ENCODE results near the gene KCNIP1. TPM values are rescaled to one million over a fixed set of nuclear protein-coding genes. Genes with fewer than 3 reads are reported as not detected.

The KCNIP1 gene
- total RNA-seq, 2 donors from 2014 or later = 1.6 to 13.5 TPM

DNA sequence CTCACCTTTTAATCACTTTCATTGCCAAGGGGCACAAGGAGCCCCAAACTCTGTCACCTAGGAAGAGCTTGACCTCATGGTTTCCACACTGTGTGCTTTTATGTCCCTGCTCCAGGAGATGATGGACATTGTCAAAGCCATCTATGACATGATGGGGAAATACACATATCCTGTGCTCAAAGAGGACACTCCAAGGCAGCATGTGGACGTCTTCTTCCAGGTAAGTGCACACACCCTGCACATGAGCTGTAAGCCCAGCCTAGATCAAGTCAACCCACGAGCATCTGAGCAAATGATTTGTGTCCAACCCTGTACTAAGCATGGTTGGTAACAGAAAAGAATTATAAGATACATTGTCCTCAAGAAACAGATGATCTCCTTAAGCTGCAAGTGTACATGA lies 228.9 kb downstream of the KCNIP1 start:
- Histone ChIP-seq H3K36me3 (no peaks in the 10 kb centered on the region), H3K9me3 (no peaks in the 10 kb centered on the region), H3K27me3 (replicated peaks; ENCODE audit: insufficient read depth) (no peaks in the 10 kb centered on the region), H3K4me3 (no peak overlapping the region), H3K4me1 (replicated peaks) (no peaks in the 10 kb centered on the region), H3K27ac (no peak overlapping the region)
- intact Hi-C loops (cut with DNase I) = no loop called here
- TF ChIP-seq POLR2A (IDR thresholded peaks at IDR 0.05) (no peak), POLR2AphosphoS5 (IDR thresholded peaks at IDR 0.05) (no peak)
- TF ChIP-seq, protein P1, sequence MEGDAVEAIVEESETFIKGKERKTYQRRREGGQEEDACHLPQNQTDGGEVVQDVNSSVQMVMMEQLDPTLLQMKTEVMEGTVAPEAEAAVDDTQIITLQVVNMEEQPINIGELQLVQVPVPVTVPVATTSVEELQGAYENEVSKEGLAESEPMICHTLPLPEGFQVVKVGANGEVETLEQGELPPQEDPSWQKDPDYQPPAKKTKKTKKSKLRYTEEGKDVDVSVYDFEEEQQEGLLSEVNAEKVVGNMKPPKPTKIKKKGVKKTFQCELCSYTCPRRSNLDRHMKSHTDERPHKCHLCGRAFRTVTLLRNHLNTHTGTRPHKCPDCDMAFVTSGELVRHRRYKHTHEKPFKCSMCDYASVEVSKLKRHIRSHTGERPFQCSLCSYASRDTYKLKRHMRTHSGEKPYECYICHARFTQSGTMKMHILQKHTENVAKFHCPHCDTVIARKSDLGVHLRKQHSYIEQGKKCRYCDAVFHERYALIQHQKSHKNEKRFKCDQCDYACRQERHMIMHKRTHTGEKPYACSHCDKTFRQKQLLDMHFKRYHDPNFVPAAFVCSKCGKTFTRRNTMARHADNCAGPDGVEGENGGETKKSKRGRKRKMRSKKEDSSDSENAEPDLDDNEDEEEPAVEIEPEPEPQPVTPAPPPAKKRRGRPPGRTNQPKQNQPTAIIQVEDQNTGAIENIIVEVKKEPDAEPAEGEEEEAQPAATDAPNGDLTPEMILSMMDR (IDR thresholded peaks at IDR 0.05) = no peak
- no peak for DNase-seq (ENCODE audit: low spot score)
- 76% methylated on average over 2 of the region's 2 CpGs for WGBS

DNA sequence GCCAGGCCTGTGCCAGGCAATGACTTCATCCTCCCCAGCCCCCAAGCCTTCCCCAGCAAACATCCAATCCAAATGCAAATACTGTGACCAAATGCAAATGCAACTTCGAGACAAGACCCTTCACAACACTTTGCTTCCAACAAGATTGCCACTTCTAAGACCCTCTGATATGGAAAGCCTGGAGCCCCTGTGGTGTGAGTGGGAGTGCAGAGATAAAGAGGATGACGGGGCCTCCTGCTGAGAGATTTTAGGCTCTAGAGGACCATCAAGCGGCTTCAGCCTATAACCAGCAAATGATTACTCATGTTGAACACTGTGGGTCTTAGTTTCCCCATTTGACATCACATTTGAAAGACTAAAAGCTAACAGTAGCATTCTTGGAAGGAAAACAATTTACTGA lies 233.1 kb downstream of the KCNIP1 start:
- Histone ChIP-seq H3K4me1 (replicated peaks) (no peaks in the 10 kb centered on the region), H3K4me3 (no peak overlapping the region), H3K9me3 (no peaks in the 10 kb centered on the region), H3K27me3 (replicated peaks; ENCODE audit: insufficient read depth) (no peaks in the 10 kb centered on the region), H3K27ac (no peak overlapping the region), H3K36me3 (no peaks in the 10 kb centered on the region)
- TF ChIP-seq, protein P1 (IDR thresholded peaks at IDR 0.05) = no peak
- TF ChIP-seq POLR2AphosphoS5 (IDR thresholded peaks at IDR 0.05) = no peak
- no peak for TF ChIP-seq POLR2A (IDR thresholded peaks at IDR 0.05)
- DNase-seq (ENCODE audit: low spot score) = no peak
- WGBS = 68% methylated on average over 3 of the region's 3 CpGs
- intact Hi-C loops (cut with DNase I) = no loop called here

DNA sequence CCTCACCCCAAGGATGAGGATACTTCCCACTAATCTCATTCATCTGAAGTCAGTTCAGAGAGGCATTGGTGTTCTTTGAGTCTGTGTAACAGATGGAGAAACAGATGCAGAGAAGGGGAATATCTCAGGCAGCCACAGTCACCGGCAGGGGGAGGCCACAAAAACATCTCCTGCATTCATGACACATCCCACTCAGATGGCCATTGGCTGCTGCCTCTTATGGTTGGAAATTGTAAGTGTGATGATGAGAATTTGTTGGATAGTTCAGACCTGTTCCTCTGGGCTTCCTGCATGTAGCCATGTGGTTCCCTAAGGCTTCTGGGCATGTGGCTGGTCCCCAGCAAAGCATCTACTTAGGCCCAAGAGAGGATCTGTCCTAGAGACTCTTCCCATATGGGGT lies 233.8 kb downstream of the KCNIP1 start:
- DNase-seq (ENCODE audit: low spot score) = no peak
- Histone ChIP-seq H3K27me3 (replicated peaks; ENCODE audit: insufficient read depth) (no peaks in the 10 kb centered on the region), H3K27ac (no peak overlapping the region), H3K36me3 (no peaks in the 10 kb centered on the region), H3K4me3 (no peak overlapping the region), H3K4me1 (replicated peaks) (no peaks in the 10 kb centered on the region), H3K9me3 (no peaks in the 10 kb centered on the region)
- intact Hi-C loops (cut with DNase I) = no loop called here
- WGBS = 100% methylated on average over 1 of the region's 1 CpG
- TF ChIP-seq, protein P1 (IDR thresholded peaks at IDR 0.05) = no peak
- TF ChIP-seq POLR2AphosphoS5 (IDR thresholded peaks at IDR 0.05) = no peak
- no peak for TF ChIP-seq POLR2A (IDR thresholded peaks at IDR 0.05)

DNA sequence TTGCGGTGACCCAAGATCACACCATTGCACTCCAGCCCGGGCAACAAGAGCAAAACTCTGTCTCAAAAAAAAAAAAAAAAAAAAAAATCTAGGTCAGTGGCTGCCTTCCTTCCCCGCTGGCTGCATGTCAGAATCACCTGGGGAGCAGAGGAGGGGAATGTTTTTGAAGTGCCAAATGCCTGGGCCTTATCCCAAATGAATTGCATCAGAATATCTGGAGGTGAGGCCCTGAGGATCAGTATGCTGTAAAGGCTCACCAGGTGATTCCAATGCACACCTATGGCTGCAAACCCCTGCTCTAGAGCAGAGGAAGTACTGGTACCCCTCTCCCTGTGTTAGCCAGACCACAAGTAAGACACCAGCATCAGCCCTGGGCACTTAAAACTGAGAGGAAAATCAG lies 235.0 kb downstream of the KCNIP1 start:
- no peaks in the 10 kb centered on the region for H3K9me3 ChIP-seq
- no peaks in the 10 kb centered on the region for H3K4me1 ChIP-seq (replicated peaks)
- no peaks in the 10 kb centered on the region for H3K27me3 ChIP-seq (replicated peaks; ENCODE audit: insufficient read depth)
- DNase-seq (ENCODE audit: low spot score) = no peak
- TF ChIP-seq POLR2A (IDR thresholded peaks at IDR 0.05) = no peak
- TF ChIP-seq, protein P1 (IDR thresholded peaks at IDR 0.05) = no peak
- no peak for TF ChIP-seq POLR2AphosphoS5 (IDR thresholded peaks at IDR 0.05)
- WGBS = 48% methylated on average over 3 of the region's 3 CpGs
- no peak overlapping the region for H3K4me3 ChIP-seq
- intact Hi-C loops (cut with DNase I) = no loop called here
- no peak overlapping the region for H3K27ac ChIP-seq
- H3K36me3 ChIP-seq = no peaks in the 10 kb centered on the region

DNA sequence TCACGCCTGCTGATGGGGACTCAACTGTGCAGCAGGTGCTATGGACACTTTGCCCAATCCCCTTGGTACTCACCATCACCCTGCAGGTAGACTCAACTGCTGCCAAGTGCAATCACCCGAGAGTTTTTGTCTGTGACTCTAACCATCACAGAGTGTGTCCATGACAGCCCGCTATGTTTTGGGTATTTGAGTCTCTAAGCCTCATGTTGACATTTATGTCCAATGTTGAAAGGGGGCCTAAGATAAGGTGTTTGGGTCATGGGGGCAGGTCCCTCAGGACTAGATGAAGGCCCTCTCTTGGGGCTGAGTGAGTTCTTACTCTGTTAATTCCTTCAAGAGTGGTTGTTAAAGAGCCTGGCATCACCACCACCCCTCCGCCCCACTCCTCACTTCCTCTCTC lies 235.6 kb downstream of the KCNIP1 start:
- DNase-seq (ENCODE audit: low spot score) = no peak
- intact Hi-C loops (cut with DNase I) = no loop called here
- no peaks in the 10 kb centered on the region for H3K4me1 ChIP-seq (replicated peaks)
- H3K9me3 ChIP-seq = no peaks in the 10 kb centered on the region
- 96% methylated on average over 4 of the region's 4 CpGs for WGBS
- no peaks in the 10 kb centered on the region for H3K27me3 ChIP-seq (replicated peaks; ENCODE audit: insufficient read depth)
- H3K36me3 ChIP-seq = no peaks in the 10 kb centered on the region
- no peak overlapping the region for H3K4me3 ChIP-seq
- TF ChIP-seq POLR2A (IDR thresholded peaks at IDR 0.05) = no peak
- no peak for TF ChIP-seq POLR2AphosphoS5 (IDR thresholded peaks at IDR 0.05)
- H3K27ac ChIP-seq = no peak overlapping the region
